ENCODE data around the gene DCAF15.
A peak's percentile ranks its signal among the peaks of the same experiment; 100 is the strongest.

DCAF15 gene

DNA sequence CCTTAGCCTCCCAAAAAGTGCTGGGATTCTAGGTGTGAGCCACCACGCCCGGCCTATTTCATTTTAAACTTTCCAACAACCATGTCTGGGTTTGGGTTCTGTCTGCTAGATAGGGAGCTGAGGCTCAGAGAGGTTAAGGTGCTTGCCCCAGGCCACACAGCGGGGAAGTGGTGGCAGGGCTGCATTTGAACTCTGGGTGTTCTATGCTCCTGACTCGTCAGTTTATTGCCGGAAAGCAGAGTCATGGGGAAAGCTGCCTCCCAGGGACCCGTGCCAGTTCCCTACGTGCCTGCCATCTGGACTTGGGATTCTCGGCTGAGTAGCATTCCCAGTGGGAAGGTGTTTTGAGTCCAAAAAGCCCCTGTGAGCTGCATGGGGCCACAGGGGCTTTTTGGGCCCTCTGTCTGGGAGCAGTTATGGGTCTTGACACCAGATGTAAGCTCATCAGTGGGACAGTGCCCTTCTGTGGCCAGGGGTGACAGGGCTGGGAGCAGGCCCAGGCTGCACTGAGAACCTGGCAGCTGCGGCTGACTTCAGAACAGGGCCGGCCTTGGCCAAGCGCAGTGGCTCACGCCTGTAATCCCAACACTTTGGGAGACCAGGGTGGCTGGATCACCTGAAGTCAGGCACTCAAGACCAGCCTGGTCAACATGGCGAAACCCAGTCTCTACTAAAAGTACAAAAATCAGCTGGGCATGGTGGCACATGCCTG lies 42.9 kb downstream of the DCAF15 start:
- no peak for DNase-seq (ENCODE audit: low read depth in 2 of 2)

DNA sequence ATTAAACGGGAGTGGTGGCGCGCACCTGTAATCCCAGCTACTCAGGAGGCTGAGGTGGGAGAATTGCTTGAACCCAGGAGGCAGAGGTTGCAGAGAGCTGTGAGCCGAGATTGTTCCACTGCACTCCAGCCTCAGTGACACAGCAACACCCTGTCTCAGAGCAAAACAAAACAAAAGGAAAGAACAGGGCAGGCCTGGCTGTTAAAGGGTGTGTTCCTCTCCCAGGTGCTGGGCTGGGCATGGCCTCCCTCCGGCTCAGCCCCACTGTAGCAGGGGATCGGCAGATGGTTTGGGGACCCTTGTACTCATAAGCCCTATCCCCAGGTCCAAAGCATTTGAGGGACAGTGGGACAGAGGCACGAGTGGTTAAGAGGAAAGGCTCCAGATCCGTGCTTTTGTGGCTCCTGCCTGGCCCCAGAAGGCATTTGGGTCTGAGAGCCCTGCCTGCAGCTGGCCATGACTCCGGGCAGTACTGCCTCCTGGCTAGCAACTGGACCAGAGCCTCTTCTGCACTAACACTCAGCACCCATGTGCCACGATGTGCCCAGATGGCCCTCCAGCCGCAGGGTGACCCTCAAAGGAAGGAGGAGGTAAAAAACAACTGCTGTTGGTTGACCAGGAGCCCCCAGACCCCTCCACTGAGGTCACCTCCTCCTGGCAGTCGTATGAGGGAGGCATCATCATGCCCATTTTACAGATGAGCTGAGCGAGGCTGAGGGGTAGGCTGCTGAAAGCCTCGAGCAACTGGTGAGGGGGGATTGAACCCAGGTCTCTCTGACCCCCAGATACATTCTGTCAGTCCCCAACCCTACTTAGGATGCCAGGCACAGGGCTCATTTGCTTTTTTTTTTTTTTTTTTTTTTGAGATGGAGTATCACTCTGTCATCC lies 43.8 kb downstream of the DCAF15 start:
- no peak for DNase-seq (ENCODE audit: low read depth in 2 of 2)

DNA sequence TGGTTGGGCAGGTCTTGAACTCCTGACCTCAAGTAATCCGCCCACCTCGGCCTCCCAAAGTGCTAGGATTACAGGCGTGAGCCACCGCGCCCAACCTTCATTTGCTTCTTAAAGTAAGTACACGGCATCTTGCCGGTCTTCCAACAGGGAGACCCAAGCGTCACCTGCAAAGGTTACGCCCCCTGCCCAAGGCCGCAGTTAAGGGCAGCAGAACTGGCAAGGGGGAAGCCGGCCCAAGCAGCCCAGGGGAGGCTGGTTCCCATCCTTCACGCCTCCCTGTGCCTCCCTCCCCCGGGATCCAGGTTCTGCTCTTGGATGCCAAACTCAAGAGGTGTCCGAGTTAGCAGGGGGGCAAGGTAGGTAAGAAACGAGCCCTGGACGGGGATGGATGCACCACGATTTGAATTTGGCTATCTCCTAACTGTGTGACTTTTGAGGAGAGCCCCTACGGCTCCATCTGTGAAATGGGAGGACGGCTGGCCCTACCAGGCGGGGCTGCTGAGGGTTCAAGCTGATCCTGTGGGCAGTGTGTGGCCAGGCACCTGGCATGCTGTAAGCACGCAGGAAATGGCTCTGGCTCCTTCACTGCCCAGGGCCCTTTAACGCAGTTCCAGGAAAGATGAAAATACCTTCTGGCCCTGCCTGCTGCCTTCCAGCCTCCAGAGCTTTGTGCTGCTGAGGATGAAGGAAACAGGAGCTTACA lies 44.8 kb downstream of the DCAF15 start:
- no peak for DNase-seq (ENCODE audit: low read depth in 2 of 2)

DNA sequence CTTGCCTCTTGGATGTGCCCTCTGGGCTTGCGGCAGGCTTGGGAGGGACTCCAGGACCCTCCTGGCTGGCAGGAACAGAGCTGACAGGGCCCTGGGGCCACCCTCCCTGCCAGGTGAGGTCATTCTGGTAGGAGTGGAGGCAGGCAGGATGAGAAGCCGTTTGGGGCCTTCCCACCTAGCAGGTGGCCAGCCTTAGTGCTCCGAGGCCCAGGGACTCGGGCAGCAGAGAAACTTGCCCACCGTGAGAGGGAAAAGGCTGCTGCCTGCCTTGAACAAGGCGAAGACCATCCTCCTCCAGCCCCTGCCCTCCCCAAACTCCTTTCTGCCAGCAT lies 45.3 kb downstream of the DCAF15 start:
- DNase-seq (ENCODE audit: low read depth in 2 of 2), result no peak

DNA sequence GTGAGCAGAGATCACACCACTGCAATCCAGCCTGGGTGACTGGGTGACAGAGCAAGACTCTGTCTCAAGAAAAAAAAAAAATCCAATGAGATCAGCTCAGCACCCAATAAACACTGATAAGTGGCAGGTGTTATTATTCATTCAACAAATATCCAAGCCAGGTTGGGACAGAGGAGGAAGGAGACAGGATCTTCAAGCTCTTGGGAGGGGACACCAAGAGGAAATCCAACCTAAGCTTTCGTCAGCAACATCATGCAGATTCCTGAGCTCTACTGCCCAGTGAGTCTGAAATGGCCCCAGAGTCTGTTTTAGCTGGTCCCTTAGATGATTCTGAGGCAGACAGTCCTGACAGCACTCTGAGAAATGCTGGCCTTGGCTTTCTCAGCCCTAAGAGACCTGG lies 46.1 kb downstream of the DCAF15 start:
- no peak for DNase-seq (ENCODE audit: low read depth in 2 of 2)

DNA sequence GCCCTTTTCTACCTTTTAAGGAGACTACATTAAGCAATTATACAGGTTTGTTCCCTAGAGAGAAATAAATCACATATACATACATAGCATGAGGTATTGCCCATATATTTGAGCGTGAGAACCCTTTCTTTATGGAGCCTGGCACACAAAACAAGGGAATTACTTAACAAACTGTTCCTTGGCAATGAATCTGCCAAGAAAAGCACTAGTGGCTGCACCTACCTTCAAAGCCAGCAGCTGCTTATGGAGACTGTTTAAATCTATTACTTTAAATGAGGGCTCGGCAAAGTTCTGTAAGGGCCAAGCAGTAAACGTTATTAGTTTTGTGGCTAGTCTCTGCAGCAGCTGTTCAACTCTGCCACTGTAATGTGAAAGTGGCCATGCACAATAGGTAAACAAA lies 46.8 kb downstream of the DCAF15 start:
- DNase-seq (ENCODE audit: low read depth in 2 of 2), result no peak

DNA sequence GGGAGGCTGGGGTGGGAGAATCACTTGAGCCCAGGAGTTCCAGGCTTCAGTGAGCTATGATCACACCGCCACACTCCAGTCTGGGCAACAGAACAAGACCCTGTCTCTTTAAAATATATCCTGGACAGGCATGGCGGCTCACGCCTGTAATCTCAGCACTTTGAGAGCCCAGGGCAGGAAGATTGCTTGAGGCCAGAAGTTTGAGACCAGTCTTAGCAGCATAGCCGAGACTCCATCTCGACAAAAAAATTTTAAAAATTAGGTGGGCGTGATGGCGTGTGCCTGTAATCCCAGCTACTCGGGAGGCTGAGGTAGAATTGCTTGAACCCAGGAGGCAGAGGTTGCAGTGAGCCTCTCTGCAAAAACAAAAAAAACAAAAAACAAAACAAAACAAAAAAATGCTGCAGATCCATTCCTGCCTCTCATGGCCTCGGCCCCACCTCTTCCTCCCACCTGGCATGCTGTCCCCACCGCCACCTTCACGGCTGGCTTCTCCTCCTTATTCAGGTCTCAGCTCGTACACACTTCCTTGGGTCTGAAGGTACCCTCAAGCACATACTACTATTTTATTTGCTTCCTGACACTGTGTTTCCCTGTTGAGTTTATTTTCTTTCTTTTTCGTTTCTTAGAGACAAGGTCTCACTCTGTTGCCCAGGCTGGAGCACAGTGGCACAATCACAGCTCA lies 48.5 kb downstream of the DCAF15 start:
- no peak for DNase-seq (ENCODE audit: low read depth in 2 of 2)

DNA sequence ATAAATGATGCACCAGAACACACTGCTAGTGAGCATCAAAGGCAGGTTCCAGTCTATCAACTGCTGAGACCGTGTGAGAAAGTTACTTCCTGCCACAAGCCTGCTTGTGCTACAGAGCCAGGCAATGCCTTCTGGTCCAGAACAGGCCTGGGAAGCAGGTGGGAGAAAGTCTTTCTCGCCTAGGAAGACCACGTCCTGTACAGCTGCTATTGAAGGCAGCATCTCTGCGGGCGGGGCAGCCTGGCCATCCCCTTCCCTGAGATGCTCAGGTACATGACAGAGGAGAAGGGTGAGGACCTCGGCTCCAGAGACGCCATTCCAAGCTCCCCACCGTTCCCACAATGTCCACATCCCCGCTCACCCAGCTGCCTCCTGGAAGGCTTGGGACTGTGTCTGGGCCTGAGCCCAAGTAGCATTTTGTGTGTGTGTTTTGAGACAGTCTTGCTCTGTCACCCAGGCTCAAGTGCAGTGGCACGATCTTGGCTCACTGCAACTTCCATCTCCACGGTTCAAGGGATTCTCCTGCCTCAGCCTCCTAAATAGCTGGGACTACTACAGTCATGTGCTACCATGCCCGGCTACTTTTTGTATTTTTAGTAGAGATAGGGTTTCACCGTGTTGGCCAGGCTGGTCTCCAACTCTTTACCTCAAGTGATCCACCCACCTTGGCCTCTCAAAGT lies 50.4 kb downstream of the DCAF15 start:
- no peak for DNase-seq (ENCODE audit: low read depth in 2 of 2)

DNA sequence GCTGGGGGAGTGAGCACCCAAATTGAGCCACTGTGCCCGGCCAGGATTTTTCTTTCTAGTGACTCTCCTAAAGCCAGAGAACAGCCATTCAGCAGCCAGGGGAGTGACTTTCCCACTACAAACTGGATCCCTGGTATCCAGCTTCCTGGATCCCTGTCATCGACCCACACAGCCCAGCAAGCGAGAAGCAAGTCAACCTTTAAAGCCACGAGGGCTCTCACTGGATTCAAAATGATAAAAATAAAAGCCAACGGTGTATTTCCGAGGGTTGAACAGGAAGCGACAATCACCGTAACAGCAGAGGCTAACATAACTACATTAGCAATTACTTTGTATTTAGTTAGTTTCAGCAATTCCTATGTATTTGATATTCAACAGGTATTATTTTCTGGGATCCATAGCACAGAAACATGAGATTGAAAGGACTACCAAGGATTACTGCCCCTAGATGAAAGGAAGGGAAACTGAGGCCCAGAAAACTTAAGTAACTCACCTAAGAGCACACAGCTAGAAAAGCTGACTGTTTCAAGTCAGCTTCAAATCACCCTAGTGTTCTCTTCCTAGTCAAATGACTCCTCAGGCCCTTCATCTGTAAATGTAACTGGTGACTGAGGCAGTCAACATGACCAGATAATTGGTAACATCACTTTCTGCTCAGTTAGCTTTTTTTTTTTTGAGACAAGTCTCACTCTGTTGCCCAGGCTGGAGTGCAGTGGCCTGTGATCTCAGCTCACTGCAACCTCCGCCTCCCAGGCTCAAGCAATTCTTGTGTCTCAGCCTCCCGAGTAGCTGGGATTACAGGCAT lies 51.1 kb downstream of the DCAF15 start:
- DNase-seq (ENCODE audit: low read depth in 2 of 2), result no peak

DNA sequence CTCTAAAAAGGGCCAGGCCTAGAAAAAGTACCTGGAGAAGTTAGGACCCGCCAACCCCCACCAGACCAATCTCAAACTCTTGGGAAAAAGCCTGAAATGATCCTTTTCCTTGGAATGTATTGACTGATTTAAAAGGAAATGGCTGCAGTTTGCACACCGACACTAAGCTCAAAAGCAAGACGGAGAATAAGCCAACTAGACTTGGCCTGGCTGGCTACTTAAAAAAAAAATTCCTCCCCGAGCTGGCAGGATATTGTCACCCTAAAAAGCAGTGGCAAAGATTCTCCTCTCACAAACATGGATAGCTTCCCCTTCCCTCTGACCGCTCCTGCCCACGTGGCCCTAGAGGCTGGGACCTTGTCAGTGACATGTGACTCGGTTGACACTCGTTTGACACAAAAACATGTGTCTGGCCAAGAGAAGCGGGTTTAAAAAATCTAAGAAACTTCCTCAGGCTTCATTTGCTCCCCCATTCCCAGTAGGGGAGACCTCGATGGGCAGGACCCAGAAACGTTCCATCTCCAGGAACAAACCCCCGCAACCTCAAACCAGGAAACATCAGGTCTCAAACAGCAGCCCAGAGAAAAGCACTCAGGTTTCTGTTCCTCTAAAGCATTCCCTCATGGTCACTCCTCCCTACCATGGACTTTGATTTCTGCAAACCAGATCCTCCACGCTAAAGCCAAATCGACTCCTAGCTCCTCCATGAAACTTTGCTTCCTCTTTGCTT lies 52.5 kb downstream of the DCAF15 start:
- no peak for DNase-seq (ENCODE audit: low read depth in 2 of 2)

DNA sequence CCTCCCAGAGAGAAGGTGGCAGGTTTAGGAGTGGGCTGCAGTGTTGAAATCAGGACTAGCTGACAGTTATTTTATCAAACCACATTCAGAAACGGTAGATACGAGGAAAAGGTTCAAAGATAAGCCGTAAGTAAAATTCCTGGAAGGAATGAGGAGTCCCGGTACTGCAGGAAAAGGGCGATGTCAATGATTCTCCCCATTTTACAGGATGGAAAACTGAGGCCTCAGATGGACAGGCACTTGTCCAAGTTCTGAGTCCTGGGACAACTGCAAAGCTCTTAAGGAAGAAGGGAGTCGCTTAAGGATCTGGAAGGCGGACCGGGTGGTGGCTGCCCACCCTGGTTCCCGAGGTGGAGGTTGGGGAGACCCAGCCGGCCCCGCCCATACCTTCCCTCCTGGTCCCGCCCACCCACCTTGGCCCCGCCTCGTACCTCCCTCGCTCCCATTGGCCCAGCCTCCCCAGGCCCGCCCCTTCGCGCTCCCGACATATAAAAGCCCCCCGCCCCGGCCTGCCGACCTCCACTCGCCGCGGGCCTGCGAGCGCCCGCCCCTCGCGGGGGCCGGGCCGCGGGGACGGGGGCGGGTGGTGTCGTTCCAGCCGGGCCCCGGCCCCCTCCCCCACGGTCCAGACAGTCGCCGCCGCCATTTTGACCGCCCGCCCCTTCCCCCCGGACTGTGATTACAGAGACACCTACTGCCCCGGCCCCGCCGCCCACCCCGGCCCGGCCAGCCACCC lies 53.2 kb downstream of the DCAF15 start:
- DNase-seq (ENCODE audit: low read depth in 2 of 2), result peak; percentile 77 to 81

DNA sequence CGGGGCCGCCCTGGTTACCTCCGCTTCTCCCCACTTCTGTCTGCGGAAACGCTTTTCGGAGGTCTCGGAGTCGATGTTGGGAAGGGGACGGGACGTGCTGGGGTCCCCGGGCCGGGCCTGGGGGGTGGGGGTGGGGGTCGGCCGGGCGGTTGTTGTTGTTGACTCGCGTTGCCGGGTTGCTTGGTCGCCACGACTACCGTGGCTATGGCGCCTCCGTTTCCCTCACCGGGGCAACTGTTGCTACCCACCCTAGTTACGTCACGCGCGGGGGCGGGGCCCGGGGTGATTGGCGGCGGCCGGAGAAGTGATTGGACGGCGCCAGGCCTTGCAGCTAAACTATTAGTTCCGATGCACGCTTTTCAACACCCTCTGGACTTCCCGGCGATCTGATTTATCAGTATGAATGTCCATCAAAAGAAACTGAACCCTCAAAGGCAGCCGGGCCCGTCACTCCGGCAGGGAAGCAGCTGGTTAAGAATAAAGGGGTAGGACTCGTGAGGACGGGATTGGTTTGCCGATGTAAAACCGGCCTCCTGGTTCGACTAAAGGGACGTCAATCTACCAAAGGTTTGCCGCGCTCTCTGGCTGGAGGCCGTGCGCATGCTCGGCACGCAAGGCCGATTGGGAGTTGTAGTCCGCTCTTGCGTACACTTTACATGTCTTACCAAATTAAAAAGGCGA lies 53.9 kb downstream of the DCAF15 start, which contains the start of gene RFX1:
Gene RFX1 (minus strand): TSS at position 236 of the 681 bp plus-strand sequence. CDS start 12,477 bp downstream, outside the sequence.
- peak; percentile 99 to 100 for DNase-seq (ENCODE audit: low read depth in 2 of 2)

DNA sequence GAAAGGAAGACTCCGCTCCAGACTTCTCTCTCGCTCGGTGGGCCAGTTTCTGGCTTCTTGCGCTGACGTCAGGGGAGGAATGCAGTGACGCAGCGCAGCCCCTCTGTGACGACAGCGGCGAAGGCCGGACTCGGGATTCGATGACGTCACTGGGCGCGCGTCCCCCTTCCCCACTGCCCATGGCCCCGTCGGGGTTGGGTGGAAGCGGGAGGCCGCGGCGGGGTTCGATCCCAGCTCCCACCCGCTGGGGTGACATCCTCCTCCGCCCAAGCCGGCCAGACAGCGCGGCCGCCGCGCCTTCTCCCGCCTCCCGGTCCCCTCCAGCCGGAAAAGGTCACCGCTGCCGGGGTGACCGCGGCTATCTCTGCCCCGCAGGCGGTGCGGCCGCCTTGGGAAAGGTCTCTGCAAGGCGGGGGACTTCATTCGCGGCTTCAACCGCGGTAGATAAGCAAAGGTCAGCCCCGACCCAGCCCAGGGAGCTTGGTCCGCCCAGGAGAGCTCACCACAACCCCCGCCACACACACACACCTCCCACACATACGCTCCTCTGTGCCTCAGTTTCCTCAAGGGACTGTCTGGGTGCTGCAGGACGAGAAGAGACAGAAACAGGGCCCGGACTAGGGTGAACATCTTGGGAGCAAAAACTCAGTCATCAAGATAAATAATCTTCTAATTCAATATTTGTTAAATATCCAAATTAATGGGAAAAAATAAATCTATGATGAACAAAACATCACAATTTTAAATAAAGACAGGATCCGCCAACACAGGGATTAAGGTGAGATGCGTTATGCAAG lies 54.7 kb downstream of the DCAF15 start:
- DNase-seq (ENCODE audit: low read depth in 2 of 2), result no peak
